HepG2 (cell line): ENCODE data around the gene KLK11. TPM values are rescaled to one million over a fixed set of nuclear protein-coding genes. Genes with fewer than 3 reads are reported as not detected.

Experiments used
- ATAC-seq: fragments of 200-7000 bp; cut with Tn5 transposase; 3 replicates; pipeline ENCODE4 v1.9.1; 2020; ENCODE audit warnings: mild to moderate bottlenecking, moderate library complexity
- BruUV-seq: library from RNA; stranded (reverse); fragments of 400-500 nt; replicated peaks from 2 replicates; lab custom pipeline; 2021; lab: Mats Ljungman, UMichigan
- CTCF ChIA-PET: fragments of 300-600 bp; formaldehyde crosslinking; extraction: SDS; loops from one replicate; lab custom pipeline; 2021; ENCODE audit warnings: low total read pairs, inconsistent platforms, low intra/inter-chr PET ratio; lab: Yijun Ruan, JAX
- POLR2A ChIA-PET: fragments of 350-600 bp; sonication (Branson Sonifier 250); formaldehyde crosslinking; loops from one replicate; lab custom pipeline; 2020; ENCODE audit warnings: antibody characterized with exemption, inconsistent platforms; lab: Yijun Ruan, JAX
- DNase-seq: peaks from one replicate; pipeline ENCODE4 v3.0.0-alpha.2; 2015; ENCODE audit warnings: low spot score
- FAIRE-seq: peaks from 3 replicates; lab custom pipeline; 2011; peaks lifted over from hg19 to GRCh38; lab: Jason Lieb, UNC
- H2AFZ ChIP-seq: one replicate; pipeline ENCODE4 v1.6.1; 2011; ENCODE audit warnings: low read length, inconsistent platforms
- H3K27ac ChIP-seq: fragments of 300-600 bp; 3 replicates; pipeline ENCODE4 v1.8.0; 2011; ENCODE audit warnings: mixed run types, mild to moderate bottlenecking, mixed read lengths, low read length, inconsistent platforms; ENCODE audit not compliant: insufficient read depth; ENCODE audit errors: extremely low read length
- H3K27me3 ChIP-seq, 2 experiments: fragments of 200-600 bp in 1 of 2; 2 replicates in 1 of 2; 3 replicates in 1 of 2; pipeline versions ENCODE4 v1.6.0 to v1.8.0; 2011; ENCODE audit warnings: low read length in 2 of 2, mild to moderate bottlenecking in 2 of 2, moderate library complexity in 2 of 2, inconsistent platforms in 1 of 2; ENCODE audit not compliant: insufficient read depth in 2 of 2, control insufficient read depth in 1 of 2
- H3K36me3 ChIP-seq, 2 experiments: fragments of 200-600 bp in 1 of 2; replicated peaks in 1 of 2; 2 replicates in 1 of 2; 3 replicates in 1 of 2; pipeline versions ENCODE4 v1.5.1 to v1.8.0; 2011; ENCODE audit warnings: low read length in 2 of 2, inconsistent platforms in 1 of 2; ENCODE audit not compliant: insufficient read depth in 2 of 2, control insufficient read depth in 1 of 2
- H3K4me1 ChIP-seq: 2 replicates; pipeline ENCODE4 v1.5.1; 2012; ENCODE audit warnings: low read length, inconsistent platforms; ENCODE audit not compliant: insufficient read depth
- H3K4me2 ChIP-seq: 2 replicates; pipeline ENCODE4 v1.6.0; 2011; ENCODE audit warnings: low read depth, low read length, inconsistent platforms
- H3K4me3 ChIP-seq, 3 experiments: fragments of 200-600 bp in 1 of 3; sonication (generic), shearing (Covaris generic) in 1 of 3; replicated peaks in 1 of 3; 2 replicates each; pipeline ENCODE4 v1.5.1; 2011 to 2016; ENCODE audit warnings: low read length in 3 of 3, inconsistent platforms in 2 of 3, low read depth in 2 of 3, mild to moderate bottlenecking in 2 of 3, control low read depth in 1 of 3, mixed read lengths in 1 of 3; ENCODE audit not compliant: insufficient read depth in 1 of 3
- H3K79me2 ChIP-seq: one replicate; pipeline ENCODE4 v1.6.1; 2011; ENCODE audit warnings: low read length, inconsistent platforms; ENCODE audit not compliant: insufficient read depth
- H3K9ac ChIP-seq: 2 replicates; pipeline ENCODE4 v1.6.0; 2011; ENCODE audit warnings: mild to moderate bottlenecking, low read depth, low read length, inconsistent platforms; ENCODE audit not compliant: insufficient read depth
- H3K9me3 ChIP-seq: 2 replicates; pipeline ENCODE4 v1.5.1; 2012; ENCODE audit warnings: mild to moderate bottlenecking, low read length
- H4K20me1 ChIP-seq: 2 replicates; pipeline ENCODE4 v1.6.0; 2011; ENCODE audit warnings: inconsistent platforms, mild to moderate bottlenecking, low read length, moderate library complexity; ENCODE audit not compliant: insufficient read depth
- DNMT3B ChIP-seq: conservative IDR thresholded peaks from 2 replicates; pipeline ENCODE4 v1.6.1; 2016; ENCODE audit warnings: missing biosample characterization, control low read depth
- MAZ ChIP-seq, 2 experiments: sonication (generic) in 1 of 2; formaldehyde crosslinking in 1 of 2; IDR thresholded peaks; 2 replicates each; pipeline versions ENCODE4 v1.5.0 to v1.6.1; 2012 to 2020; ENCODE audit warnings: low read depth in 2 of 2, mild to moderate bottlenecking in 2 of 2, borderline replicate concordance in 1 of 2, improper control_type of control experiment in 1 of 2, low read length in 1 of 2, missing genetic modification reagents in 1 of 2, moderate library complexity in 1 of 2
- MTA3 ChIP-seq: sonication (generic); formaldehyde crosslinking; IDR thresholded peaks from 2 replicates; pipeline ENCODE4 v1.4.0; 2020; ENCODE audit warnings: missing genetic modification reagents
- MYC ChIP-seq: sonication (generic); formaldehyde crosslinking; IDR thresholded peaks from 2 replicates; pipeline ENCODE4 v1.9.0; 2021; ENCODE audit warnings: missing genetic modification reagents, borderline replicate concordance
- NR2C2 ChIP-seq: sonication (generic); formaldehyde crosslinking; IDR thresholded peaks from 2 replicates; pipeline ENCODE4 v1.4.0; 2020; ENCODE audit warnings: missing genetic modification reagents, mild to moderate bottlenecking, moderate library complexity, borderline replicate concordance
- POLR2A ChIP-seq, 2 experiments: IDR thresholded peaks; 2 replicates each; pipeline ENCODE4 v1.6.1; 2011; ENCODE audit warnings: low read depth in 2 of 2, low read length in 2 of 2, mild to moderate bottlenecking in 1 of 2, moderate library complexity in 1 of 2; ENCODE audit not compliant: insufficient read depth in 1 of 2
- RORA ChIP-seq: sonication (generic); formaldehyde crosslinking; IDR thresholded peaks from 2 replicates; pipeline ENCODE4 v1.5.0; 2020; ENCODE audit warnings: mild to moderate bottlenecking, missing genetic modification reagents, moderate library complexity
- ZFP62 ChIP-seq: sonication (generic); formaldehyde crosslinking; IDR thresholded peaks from 2 replicates; pipeline ENCODE4 v1.4.0; 2020; ENCODE audit warnings: missing genetic modification reagents
- ZNF20 ChIP-seq: sonication (generic); formaldehyde crosslinking; IDR thresholded peaks from 2 replicates; pipeline ENCODE4 v1.4.0; 2020; ENCODE audit warnings: mild to moderate bottlenecking, moderate library complexity, missing genetic modification reagents
- ZNF766 ChIP-seq: sonication (generic); formaldehyde crosslinking; IDR thresholded peaks from 2 replicates; pipeline ENCODE4 v1.5.0; 2020; ENCODE audit warnings: missing genetic modification reagents, borderline replicate concordance
- ZNF790 ChIP-seq: sonication (generic); formaldehyde crosslinking; IDR thresholded peaks from 2 replicates; pipeline ENCODE4 v1.8.0; 2022; ENCODE audit warnings: missing genetic modification reagents, mild to moderate bottlenecking, borderline replicate concordance
- ZNF792 ChIP-seq: IDR thresholded peaks from 2 replicates; pipeline ENCODE4 v1.6.1; 2016
- ZNF83 ChIP-seq: sonication (generic); formaldehyde crosslinking; IDR thresholded peaks from 2 replicates; pipeline ENCODE4 v1.4.0; 2020; ENCODE audit warnings: missing genetic modification reagents, mild to moderate bottlenecking, borderline replicate concordance
- WGBS: methylation state at CpG from one replicate; pipeline ENCODE4 v1.1.6; 2017; ENCODE audit warnings: low lambda C conversion rate; 5-methylcytosine and 5-hydroxymethylcytosine counted together
- in situ Hi-C: cut with HindIII; loops from 2 replicates; pipeline ENCODE4 v1.10.0; 2017; ENCODE audit warnings: low pct_unique_long_range_greater_than_20kb; ENCODE audit not compliant: extremely low pct_ligation_motif_present
- intact Hi-C: fragments of 100-400 bp; cut with micrococcal nuclease; formaldehyde crosslinking; loops from one replicate; pipeline ENCODE4 v1.10.0; 2022; ENCODE audit not compliant: unreplicated experiment
- polyA plus RNA-seq, 8 experiments: library from polyadenylated mRNA; depleted of rRNA in 3 of 8; stranded (reverse) in 7 of 8; unstranded in 1 of 8; fragments of >200 nt; fragmentation: Illumina TruSeq in 4 of 8; extraction: Trizol in 4 of 8; gene quantifications; 2 replicates each; pipeline versions ENCODE4 v1.2.1 to v1.2.3, GENCODE V29; 2011 to 2016; ENCODE audit warnings: low read depth in 4 of 8, missing spikeins in 1 of 8, mixed read lengths in 1 of 8; ENCODE audit not compliant: insufficient read depth in 1 of 8
- total RNA-seq, 5 experiments: library from RNA; depleted of rRNA; stranded (reverse); fragments of >200 nt; fragmentation: Illumina TruSeq; extraction: Trizol; gene quantifications; 2 replicates each; pipeline ENCODE4 v1.2.3, GENCODE V29; 2016; ENCODE audit warnings: low read depth in 1 of 5
- TF ChIP-seq, protein P1 (sequence below): sonication (generic); formaldehyde crosslinking; IDR thresholded peaks from 2 replicates; pipeline ENCODE4 v1.9.0; 2021; ENCODE audit warnings: missing genetic modification reagents, mild to moderate bottlenecking, borderline replicate concordance
- TF ChIP-seq, protein P2 (sequence below): sonication (generic); formaldehyde crosslinking; IDR thresholded peaks from 2 replicates; pipeline ENCODE4 v1.4.0; 2020; ENCODE audit warnings: missing genetic modification reagents; ENCODE audit errors: not compliant biosample characterization

Gene KLK11
- total and polyA plus RNA-seq, 2 of the 13 experiments (the other 11 are each of a cell fraction or from before 2014, with no cell fraction given) = not detected

DNA sequence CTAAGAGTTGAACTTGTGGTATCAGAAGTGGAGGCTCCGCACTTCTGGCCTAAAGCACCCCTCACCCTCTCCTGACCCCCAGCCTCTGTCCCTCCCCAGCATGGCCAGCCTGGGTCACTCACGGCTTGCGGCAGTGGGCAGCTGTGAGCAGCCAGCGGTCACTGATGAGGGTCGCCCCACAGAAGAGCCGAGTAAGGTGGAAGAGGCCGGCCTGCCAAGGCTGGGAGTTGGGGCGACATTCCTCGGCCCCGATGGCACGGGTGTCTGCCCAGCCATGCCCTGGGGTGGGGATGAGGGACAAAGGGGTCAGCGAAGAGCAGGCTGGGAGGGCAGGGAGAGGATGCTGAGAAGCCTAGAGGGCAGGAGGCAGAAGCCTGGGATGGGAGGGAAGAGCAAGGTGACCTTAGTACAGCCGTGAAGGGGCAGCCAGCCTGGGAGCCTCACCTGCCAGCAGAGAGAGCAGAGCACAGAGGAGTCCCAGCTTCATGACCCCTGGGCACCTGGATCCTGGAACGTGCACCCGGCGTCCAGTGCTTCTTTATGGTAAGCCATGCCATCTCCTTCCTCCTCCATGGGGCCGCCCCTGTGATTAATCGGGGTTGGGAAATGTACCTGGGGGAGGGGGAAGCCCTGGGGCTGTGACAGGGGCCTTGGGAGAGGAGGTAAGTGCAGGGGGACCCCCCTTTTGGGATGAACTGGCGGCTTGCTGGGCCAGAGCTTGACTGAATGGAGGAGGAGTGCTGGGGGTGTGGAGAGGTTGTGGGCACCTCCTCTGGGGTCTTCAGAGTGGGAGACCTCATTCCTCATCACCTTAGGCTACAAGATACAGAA is 17.1 kb downstream of the KLK11 start (continued):
- TF ChIP-seq, protein P1, sequence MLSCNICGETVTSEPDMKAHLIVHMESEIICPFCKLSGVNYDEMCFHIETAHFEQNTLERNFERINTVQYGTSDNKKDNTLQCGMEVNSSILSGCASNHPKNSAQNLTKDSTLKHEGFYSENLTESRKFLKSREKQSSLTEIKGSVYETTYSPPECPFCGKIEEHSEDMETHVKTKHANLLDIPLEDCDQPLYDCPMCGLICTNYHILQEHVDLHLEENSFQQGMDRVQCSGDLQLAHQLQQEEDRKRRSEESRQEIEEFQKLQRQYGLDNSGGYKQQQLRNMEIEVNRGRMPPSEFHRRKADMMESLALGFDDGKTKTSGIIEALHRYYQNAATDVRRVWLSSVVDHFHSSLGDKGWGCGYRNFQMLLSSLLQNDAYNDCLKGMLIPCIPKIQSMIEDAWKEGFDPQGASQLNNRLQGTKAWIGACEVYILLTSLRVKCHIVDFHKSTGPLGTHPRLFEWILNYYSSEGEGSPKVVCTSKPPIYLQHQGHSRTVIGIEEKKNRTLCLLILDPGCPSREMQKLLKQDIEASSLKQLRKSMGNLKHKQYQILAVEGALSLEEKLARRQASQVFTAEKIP (CRISPR knock-in tag) = no peak
- TF ChIP-seq ZNF790 (CRISPR knock-in tag) = no peak
- TF ChIP-seq, all 625 proteins: peak for 0

- in situ Hi-C loops (no loop called here), intact Hi-C loops (no loop called here)
- CTCF ChIA-PET = no interaction called here
- Histone ChIP-seq H4K20me1 (no peaks in the 10 kb centered on the region), H3K4me3 (no peak overlapping the region)
- ATAC-seq = no peak
- 37% methylated on average over 3 of the region's 3 CpGs for WGBS
- TF ChIP-seq NR2C2 (CRISPR knock-in tag) (no peak), MAZ (IDR thresholded peaks at IDR 0.05; ENCODE audit: borderline replicate concordance, low read depth, low read length) (no peak), MAZ (CRISPR knock-in tag; IDR thresholded peaks at IDR 0.05; ENCODE audit: low read depth) (no peak), ZFP62 (no peak), ZNF766 (CRISPR knock-in tag) (no peak), RORA (CRISPR knock-in tag) (no peak), MTA3 (CRISPR knock-in tag) (no peak), ZNF792 (CRISPR knock-in tag) (no peak), POLR2A (IDR thresholded peaks at IDR 0.05; ENCODE audit: insufficient read depth in 1 of 2, low read depth in 2 of 2, low read length in 2 of 2) (no peak), ZNF20 (CRISPR knock-in tag) (no peak), ZNF83 (CRISPR knock-in tag) (no peak), MYC (CRISPR knock-in tag) (no peak), DNMT3B (CRISPR knock-in tag) (no peak)
- TF ChIP-seq, protein P2, sequence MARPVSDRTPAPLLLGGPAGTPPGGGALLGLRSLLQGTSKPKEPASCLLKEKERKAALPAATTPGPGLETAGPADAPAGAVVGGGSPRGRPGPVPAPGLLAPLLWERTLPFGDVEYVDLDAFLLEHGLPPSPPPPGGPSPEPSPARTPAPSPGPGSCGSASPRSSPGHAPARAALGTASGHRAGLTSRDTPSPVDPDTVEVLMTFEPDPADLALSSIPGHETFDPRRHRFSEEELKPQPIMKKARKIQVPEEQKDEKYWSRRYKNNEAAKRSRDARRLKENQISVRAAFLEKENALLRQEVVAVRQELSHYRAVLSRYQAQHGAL (CRISPR knock-in tag) = no peak
- TF ChIP-seq, all 625 proteins: peak for 0
- H3K4me2 ChIP-seq = no peak overlapping the region
- POLR2A ChIA-PET = no interaction called here
- H2AFZ ChIP-seq = no peak overlapping the region
- H3K9ac ChIP-seq = no peak overlapping the region
- H3K36me3 ChIP-seq = no peaks in the 10 kb centered on the region
- H3K4me1 ChIP-seq = no peaks in the 10 kb centered on the region
- no TSS peak for BruUV-seq
- no peaks in the 10 kb centered on the region for H3K79me2 ChIP-seq
- no peak overlapping the region for H3K27ac ChIP-seq
- no peaks in the 10 kb centered on the region for H3K9me3 ChIP-seq
- peaks cover 1 to 7% of the 10 kb centered on the region in 2 experiments; a peak in 2 of 5 replicates for H3K27me3 ChIP-seq
- FAIRE-seq = no peak
- no peak for DNase-seq
Measured at GRCh38 chr19:51007488-51007887, 18.9 kb downstream of the KLK11 start.
